ENCODE data around the gene COPZ1. TPM values are rescaled to one million over a fixed set of nuclear protein-coding genes. Genes with fewer than 3 reads are reported as not detected.

Gene COPZ1
- total and polyA plus RNA-seq, 8 donors, result 14.6 to 133 (median 82.4) TPM

GRCh38 chr12:54401119-54401518 lies 76.2 kb downstream of the COPZ1 start:
- 84 to 100% (median 95%) methylated on average over 2 of the region's 2 CpGs for WGBS, 5 donors
- TF ChIP-seq POLR2A (IDR thresholded peaks at IDR 0.05), result no peak
- TF ChIP-seq, protein P1, sequence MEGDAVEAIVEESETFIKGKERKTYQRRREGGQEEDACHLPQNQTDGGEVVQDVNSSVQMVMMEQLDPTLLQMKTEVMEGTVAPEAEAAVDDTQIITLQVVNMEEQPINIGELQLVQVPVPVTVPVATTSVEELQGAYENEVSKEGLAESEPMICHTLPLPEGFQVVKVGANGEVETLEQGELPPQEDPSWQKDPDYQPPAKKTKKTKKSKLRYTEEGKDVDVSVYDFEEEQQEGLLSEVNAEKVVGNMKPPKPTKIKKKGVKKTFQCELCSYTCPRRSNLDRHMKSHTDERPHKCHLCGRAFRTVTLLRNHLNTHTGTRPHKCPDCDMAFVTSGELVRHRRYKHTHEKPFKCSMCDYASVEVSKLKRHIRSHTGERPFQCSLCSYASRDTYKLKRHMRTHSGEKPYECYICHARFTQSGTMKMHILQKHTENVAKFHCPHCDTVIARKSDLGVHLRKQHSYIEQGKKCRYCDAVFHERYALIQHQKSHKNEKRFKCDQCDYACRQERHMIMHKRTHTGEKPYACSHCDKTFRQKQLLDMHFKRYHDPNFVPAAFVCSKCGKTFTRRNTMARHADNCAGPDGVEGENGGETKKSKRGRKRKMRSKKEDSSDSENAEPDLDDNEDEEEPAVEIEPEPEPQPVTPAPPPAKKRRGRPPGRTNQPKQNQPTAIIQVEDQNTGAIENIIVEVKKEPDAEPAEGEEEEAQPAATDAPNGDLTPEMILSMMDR (IDR thresholded peaks at IDR 0.05), result no peak
- TF ChIP-seq EP300 (IDR thresholded peaks at IDR 0.05), result no peak
- peaks cover 0 to 4% (median 0%) of the 10 kb centered on the region in 4 donors for H3K4me1 ChIP-seq
- H3K9me3 ChIP-seq, result no peaks in the 10 kb centered on the region
- no peaks in the 10 kb centered on the region for H3K27me3 ChIP-seq
- peaks cover 82 to 100% (median 100%) of the 10 kb centered on the region in 4 donors for H3K36me3 ChIP-seq
- H3K27ac ChIP-seq, result no peak overlapping the region
- intact Hi-C loops (cut with DNase I; ENCODE audit: low total_unique reads), result loop anchor here (5.0 kb wide), 1 partner anchor 36 kb away; no protein-coding TSS in a partner anchor
- DNase-seq, result no peak
- H3K4me3 ChIP-seq, result no peak overlapping the region

Small RNA genes within 50 kb of the gene (small RNA-seq; reads per million reads assigned to genes)
- gene MIR148B (42.4 to 126 (median 96.7) reads per million in 4 donors), gene RN7SL744P (0 reads per million in 4 donors), gene RNU6-950P (0 reads per million in 4 donors)

Other genes with a start within 250 kb of the COPZ1 start
- 10 to 100 TPM; 15.4 to 79.4 (median 31.0) TPM for gene SMUG1, start 136.1 kb upstream of the COPZ1 start, total RNA-seq
- gene SMUG1, start 136.1 kb upstream of the COPZ1 start, polyA plus RNA-seq, result 10 to 100 TPM; 34.0 to 71.3 (median 70.3) TPM
- 10 to 100 TPM in 4 of 5 donors, 1 to 10 TPM in 1; 8.7 to 66.8 (median 29.1) TPM for gene CBX5, start 45.0 kb upstream of the COPZ1 start, total RNA-seq
- gene CBX5, start 45.0 kb upstream of the COPZ1 start, polyA plus RNA-seq, result 1 to 10 TPM; 4.9 to 7.6 (median 5.2) TPM
- 100 to 1,000 TPM; 211 to 763 (median 303) TPM for gene HNRNPA1, start 44.4 kb upstream of the COPZ1 start, total RNA-seq
- gene HNRNPA1, start 44.4 kb upstream of the COPZ1 start, polyA plus RNA-seq, result 1,000 to 10,000 TPM in 2 of 3 donors, 100 to 1,000 TPM in 1; 960 to 1,103 (median 1,040) TPM
- 1 to 10 TPM in 1 of 5 donors, under 1 TPM in 1, not detected in 3; 0.37 to 2.0 TPM for gene NFE2, start 24.1 kb upstream of the COPZ1 start, total RNA-seq
- under 1 TPM in 2 of 3 donors, not detected in 1; 0.20 to 1.00 TPM for gene NFE2, start 24.1 kb upstream of the COPZ1 start, polyA plus RNA-seq
- not detected for gene GPR84, start 39.4 kb downstream of the COPZ1 start, total RNA-seq
- 1 to 10 TPM in 1 of 3 donors, under 1 TPM in 2; 0.46 to 1.4 (median 0.50) TPM for gene GPR84, start 39.4 kb downstream of the COPZ1 start, polyA plus RNA-seq
- 10 to 100 TPM in 1 of 5 donors, 1 to 10 TPM in 4; 1.2 to 35.7 (median 2.6) TPM for gene ZNF385A, start 59.6 kb downstream of the COPZ1 start, total RNA-seq
- gene ZNF385A, start 59.6 kb downstream of the COPZ1 start, polyA plus RNA-seq, result 10 to 100 TPM; 16.9 to 35.1 (median 17.6) TPM
- gene ITGA5, start 94.1 kb downstream of the COPZ1 start, total RNA-seq, result 100 to 1,000 TPM in 2 of 5 donors, 10 to 100 TPM in 3; 53.7 to 182 (median 88.8) TPM
- gene ITGA5, start 94.1 kb downstream of the COPZ1 start, polyA plus RNA-seq, result 100 to 1,000 TPM in 1 of 3 donors, 10 to 100 TPM in 2; 29.3 to 102 (median 33.2) TPM
- gene GTSF1, start 148.5 kb downstream of the COPZ1 start, total RNA-seq, result not detected
- gene GTSF1, start 148.5 kb downstream of the COPZ1 start, polyA plus RNA-seq, result under 1 TPM in 2 of 3 donors, not detected in 1; 0.44 to 0.50 TPM
- 10 to 100 TPM in 3 of 5 donors, 1 to 10 TPM in 2; 2.7 to 29.2 (median 15.6) TPM for gene NCKAP1L, start 172.6 kb downstream of the COPZ1 start, total RNA-seq
- 1 to 10 TPM; 1.7 to 4.2 (median 3.2) TPM for gene NCKAP1L, start 172.6 kb downstream of the COPZ1 start, polyA plus RNA-seq
- 10 to 100 TPM in 4 of 5 donors, 1 to 10 TPM in 1; 2.9 to 39.1 (median 14.1) TPM for gene PDE1B, start 224.5 kb downstream of the COPZ1 start, total RNA-seq
- gene PDE1B, start 224.5 kb downstream of the COPZ1 start, polyA plus RNA-seq, result 1 to 10 TPM; 1.8 to 6.1 (median 2.2) TPM

Data from stomach (tissue), 9 donors.